NCI-H460 (cell line): Measurements from ENCODE around the gene RECQL5. TPM values are rescaled to one million over a fixed set of nuclear protein-coding genes. Genes with fewer than 3 reads are reported as not detected.

Source experiments
- DNase-seq: peaks from one replicate; pipeline ENCODE4 v3.0.0-alpha.2; 2016; ENCODE audit warnings: low read depth; ENCODE audit errors: extremely low read depth
- total RNA-seq: library from RNA; depleted of rRNA; stranded (reverse); fragments of >200 nt; shearing (Covaris generic); gene quantifications from 2 replicates; pipeline ENCODE4 v1.2.3, GENCODE V29; 2014

Gene RECQL5
- total RNA-seq, 1 experiment from 2014 or later: 25.5 TPM

GRCh38 chr17:75689441-75689873 lies 22.5 kb upstream of the RECQL5 start:
- no peak for DNase-seq

GRCh38 chr17:75688209-75688825 lies 21.4 kb upstream of the RECQL5 start:
- no peak for DNase-seq

- DNase-seq: no peak
Observed at GRCh38 chr17:75685499-75685898, 18.5 kb upstream of the RECQL5 start.

- no peak for DNase-seq
Observed at GRCh38 chr17:75684924-75685323, 18.0 kb upstream of the RECQL5 start.

GRCh38 chr17:75684249-75684648 lies 17.3 kb upstream of the RECQL5 start:
- no peak for DNase-seq

GRCh38 chr17:75683583-75683982 lies 16.6 kb upstream of the RECQL5 start:
- no peak for DNase-seq

- no peak for DNase-seq
Observed at GRCh38 chr17:75681289-75681688, 14.3 kb upstream of the RECQL5 start.

GRCh38 chr17:75680431-75680830 lies 13.5 kb upstream of the RECQL5 start:
- DNase-seq: no peak

GRCh38 chr17:75679706-75680211 lies 12.8 kb upstream of the RECQL5 start:
- DNase-seq: peak; percentile 66

GRCh38 chr17:75676461-75676860 lies 9.5 kb upstream of the RECQL5 start:
- no peak for DNase-seq

- DNase-seq: no peak
Observed at GRCh38 chr17:75673487-75673886, 6.5 kb upstream of the RECQL5 start.

GRCh38 chr17:75672011-75672410 lies 5.1 kb upstream of the RECQL5 start:
- no peak for DNase-seq

- no peak for DNase-seq
Observed at GRCh38 chr17:75670868-75671267, 3.9 kb upstream of the RECQL5 start.

- no peak for DNase-seq
Observed at GRCh38 chr17:75668489-75668888, 1.5 kb upstream of the RECQL5 start.

GRCh38 chr17:75667825-75668224 lies 871 bp upstream of the RECQL5 start:
- no peak for DNase-seq

- no peak for DNase-seq
Observed at GRCh38 chr17:75665981-75666380, 973 bp downstream of the RECQL5 start.

GRCh38 chr17:75664099-75664549 lies 2.8 kb downstream of the RECQL5 start:
- no peak for DNase-seq

GRCh38 chr17:75662511-75662910 lies 4.4 kb downstream of the RECQL5 start:
- DNase-seq: no peak

- no peak for DNase-seq
Observed at GRCh38 chr17:75661531-75661930, 5.4 kb downstream of the RECQL5 start.

GRCh38 chr17:75658237-75658636 lies 8.7 kb downstream of the RECQL5 start:
- DNase-seq: no peak

- DNase-seq: no peak
Observed at GRCh38 chr17:75654176-75654575, 12.8 kb downstream of the RECQL5 start.

- peak; percentile 26 for DNase-seq
Observed at GRCh38 chr17:75652934-75653549, 13.9 kb downstream of the RECQL5 start.
